Sigmoid colon (tissue), 7 donors: ENCODE measurements around the gene GJD4. TPM values are rescaled to one million over a fixed set of nuclear protein-coding genes. Genes with fewer than 3 reads are reported as not detected.

Experiments used
- polyA plus RNA-seq, 3 donors: library from polyadenylated mRNA; stranded (reverse); fragments of 200-250 nt; gene quantifications; one replicate each; pipeline ENCODE4 v1.2.3, GENCODE V29; 2013
- total RNA-seq, 4 donors: library from RNA; depleted of rRNA; stranded (reverse); fragments of >200 nt; gene quantifications; one replicate each; pipeline ENCODE4 v1.1.0, GENCODE V29; 2016
- donor health status: healthy with polysubstance abuse.
- donor health status: Bipolar disorder and iron deficiency.
- donor health status: healthy.

The GJD4 gene
- total and polyA plus RNA-seq, 7 donors, result not detected

Other genes starting within 250 kb of the GJD4 start
- gene FZD8, start 37.0 kb downstream of the GJD4 start, total RNA-seq, result 10 to 100 TPM in 3 of 4 donors, 1 to 10 TPM in 1; 6.6 to 15.8 (median 11.7) TPM
- 1 to 10 TPM in 2 of 3 donors, under 1 TPM in 1; 0.92 to 5.0 (median 1.2) TPM for gene FZD8, start 37.0 kb downstream of the GJD4 start, polyA plus RNA-seq